Measurements from ENCODE around the gene GOLM1.

DNA sequence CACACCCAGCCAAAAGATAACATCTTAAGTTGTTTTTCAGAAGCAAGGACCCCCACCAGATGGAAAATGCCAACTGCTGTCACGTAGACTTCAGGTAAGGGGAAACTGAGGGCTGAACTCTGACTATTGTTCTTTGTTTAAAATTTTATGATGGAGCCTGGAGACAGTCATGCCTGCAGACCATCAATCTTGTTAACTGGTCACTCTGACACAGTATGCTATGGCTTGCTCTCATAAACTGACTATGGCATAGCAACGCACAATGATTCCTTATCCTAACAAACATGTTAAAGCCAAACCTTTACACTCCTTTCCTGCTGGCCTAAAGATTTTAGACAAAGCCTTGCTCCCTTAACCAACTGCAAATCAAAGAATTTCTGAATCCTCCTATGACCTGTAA is 43.6 kb upstream of the GOLM1 start:
- TF ChIP-seq, protein P1, sequence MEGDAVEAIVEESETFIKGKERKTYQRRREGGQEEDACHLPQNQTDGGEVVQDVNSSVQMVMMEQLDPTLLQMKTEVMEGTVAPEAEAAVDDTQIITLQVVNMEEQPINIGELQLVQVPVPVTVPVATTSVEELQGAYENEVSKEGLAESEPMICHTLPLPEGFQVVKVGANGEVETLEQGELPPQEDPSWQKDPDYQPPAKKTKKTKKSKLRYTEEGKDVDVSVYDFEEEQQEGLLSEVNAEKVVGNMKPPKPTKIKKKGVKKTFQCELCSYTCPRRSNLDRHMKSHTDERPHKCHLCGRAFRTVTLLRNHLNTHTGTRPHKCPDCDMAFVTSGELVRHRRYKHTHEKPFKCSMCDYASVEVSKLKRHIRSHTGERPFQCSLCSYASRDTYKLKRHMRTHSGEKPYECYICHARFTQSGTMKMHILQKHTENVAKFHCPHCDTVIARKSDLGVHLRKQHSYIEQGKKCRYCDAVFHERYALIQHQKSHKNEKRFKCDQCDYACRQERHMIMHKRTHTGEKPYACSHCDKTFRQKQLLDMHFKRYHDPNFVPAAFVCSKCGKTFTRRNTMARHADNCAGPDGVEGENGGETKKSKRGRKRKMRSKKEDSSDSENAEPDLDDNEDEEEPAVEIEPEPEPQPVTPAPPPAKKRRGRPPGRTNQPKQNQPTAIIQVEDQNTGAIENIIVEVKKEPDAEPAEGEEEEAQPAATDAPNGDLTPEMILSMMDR (IDR thresholded peaks at IDR 0.05) = no peak
- TF ChIP-seq POLR2A (IDR thresholded peaks at IDR 0.05) = no peak

Data from Peyer's patch (tissue), 4 donors.